ENCODE results near the gene INKA2.

DNA sequence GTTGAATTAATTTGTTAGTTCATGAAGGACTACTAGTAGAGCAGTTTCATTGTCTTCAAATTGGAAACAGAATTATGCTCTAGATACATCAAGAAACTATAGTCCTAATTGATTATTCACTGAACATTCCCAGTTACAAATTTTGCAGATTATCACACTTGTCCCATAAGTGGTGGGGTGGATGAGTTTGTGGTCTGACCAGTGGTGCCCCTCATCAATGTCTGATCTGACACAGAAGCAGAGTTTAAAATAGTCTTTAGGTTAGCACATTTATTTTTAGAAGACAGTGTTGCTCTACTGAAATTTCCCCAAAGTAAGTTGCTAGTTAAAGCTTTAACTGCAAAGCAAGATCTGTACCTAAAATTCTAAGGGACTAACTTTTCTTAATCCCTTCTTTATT lies 42.9 kb downstream of the INKA2 start:
- no peak for TF ChIP-seq SIN3A (IDR thresholded peaks at IDR 0.05; ENCODE audit: borderline replicate concordance, insufficient read depth, low read depth, low read length)
- TF ChIP-seq, protein P1, sequence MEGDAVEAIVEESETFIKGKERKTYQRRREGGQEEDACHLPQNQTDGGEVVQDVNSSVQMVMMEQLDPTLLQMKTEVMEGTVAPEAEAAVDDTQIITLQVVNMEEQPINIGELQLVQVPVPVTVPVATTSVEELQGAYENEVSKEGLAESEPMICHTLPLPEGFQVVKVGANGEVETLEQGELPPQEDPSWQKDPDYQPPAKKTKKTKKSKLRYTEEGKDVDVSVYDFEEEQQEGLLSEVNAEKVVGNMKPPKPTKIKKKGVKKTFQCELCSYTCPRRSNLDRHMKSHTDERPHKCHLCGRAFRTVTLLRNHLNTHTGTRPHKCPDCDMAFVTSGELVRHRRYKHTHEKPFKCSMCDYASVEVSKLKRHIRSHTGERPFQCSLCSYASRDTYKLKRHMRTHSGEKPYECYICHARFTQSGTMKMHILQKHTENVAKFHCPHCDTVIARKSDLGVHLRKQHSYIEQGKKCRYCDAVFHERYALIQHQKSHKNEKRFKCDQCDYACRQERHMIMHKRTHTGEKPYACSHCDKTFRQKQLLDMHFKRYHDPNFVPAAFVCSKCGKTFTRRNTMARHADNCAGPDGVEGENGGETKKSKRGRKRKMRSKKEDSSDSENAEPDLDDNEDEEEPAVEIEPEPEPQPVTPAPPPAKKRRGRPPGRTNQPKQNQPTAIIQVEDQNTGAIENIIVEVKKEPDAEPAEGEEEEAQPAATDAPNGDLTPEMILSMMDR (IDR thresholded peaks at IDR 0.05), result no peak
- TF ChIP-seq POLR2AphosphoS5 (IDR thresholded peaks at IDR 0.05; ENCODE audit: low read depth, low read length), result no peak
- TF ChIP-seq, protein P2, sequence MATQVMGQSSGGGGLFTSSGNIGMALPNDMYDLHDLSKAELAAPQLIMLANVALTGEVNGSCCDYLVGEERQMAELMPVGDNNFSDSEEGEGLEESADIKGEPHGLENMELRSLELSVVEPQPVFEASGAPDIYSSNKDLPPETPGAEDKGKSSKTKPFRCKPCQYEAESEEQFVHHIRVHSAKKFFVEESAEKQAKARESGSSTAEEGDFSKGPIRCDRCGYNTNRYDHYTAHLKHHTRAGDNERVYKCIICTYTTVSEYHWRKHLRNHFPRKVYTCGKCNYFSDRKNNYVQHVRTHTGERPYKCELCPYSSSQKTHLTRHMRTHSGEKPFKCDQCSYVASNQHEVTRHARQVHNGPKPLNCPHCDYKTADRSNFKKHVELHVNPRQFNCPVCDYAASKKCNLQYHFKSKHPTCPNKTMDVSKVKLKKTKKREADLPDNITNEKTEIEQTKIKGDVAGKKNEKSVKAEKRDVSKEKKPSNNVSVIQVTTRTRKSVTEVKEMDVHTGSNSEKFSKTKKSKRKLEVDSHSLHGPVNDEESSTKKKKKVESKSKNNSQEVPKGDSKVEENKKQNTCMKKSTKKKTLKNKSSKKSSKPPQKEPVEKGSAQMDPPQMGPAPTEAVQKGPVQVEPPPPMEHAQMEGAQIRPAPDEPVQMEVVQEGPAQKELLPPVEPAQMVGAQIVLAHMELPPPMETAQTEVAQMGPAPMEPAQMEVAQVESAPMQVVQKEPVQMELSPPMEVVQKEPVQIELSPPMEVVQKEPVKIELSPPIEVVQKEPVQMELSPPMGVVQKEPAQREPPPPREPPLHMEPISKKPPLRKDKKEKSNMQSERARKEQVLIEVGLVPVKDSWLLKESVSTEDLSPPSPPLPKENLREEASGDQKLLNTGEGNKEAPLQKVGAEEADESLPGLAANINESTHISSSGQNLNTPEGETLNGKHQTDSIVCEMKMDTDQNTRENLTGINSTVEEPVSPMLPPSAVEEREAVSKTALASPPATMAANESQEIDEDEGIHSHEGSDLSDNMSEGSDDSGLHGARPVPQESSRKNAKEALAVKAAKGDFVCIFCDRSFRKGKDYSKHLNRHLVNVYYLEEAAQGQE (IDR thresholded peaks at IDR 0.05; ENCODE audit: insufficient read depth in 1 of 2, low read depth in 2 of 2, low read length in 1 of 2), result no peak

Data from Panc1 (cell line).